Esophagus (tissue), 2 donors: ENCODE results near the gene PTGDS. TPM values are rescaled to one million over a fixed set of nuclear protein-coding genes. Genes with fewer than 3 reads are reported as not detected.

Experiments
- H3K27ac ChIP-seq, 2 donors: one replicate each; pipeline ENCODE4 v1.5.1; 2013; ENCODE audit warnings: low read depth in 2 of 2, mild to moderate bottlenecking in 2 of 2, inconsistent platforms in 1 of 2, low read length in 1 of 2, moderate library complexity in 1 of 2
- H3K27me3 ChIP-seq, 2 donors: one replicate each; pipeline ENCODE4 v1.6.1; 2013; ENCODE audit warnings: low read length in 2 of 2, control low read depth in 1 of 2, mild to moderate bottlenecking in 1 of 2; ENCODE audit not compliant: insufficient read depth in 2 of 2, control insufficient read depth in 1 of 2
- H3K36me3 ChIP-seq, 2 donors: one replicate each; pipeline ENCODE4 v1.6.1; 2013; ENCODE audit warnings: low read length in 1 of 2; ENCODE audit not compliant: control insufficient read depth in 2 of 2, insufficient read depth in 2 of 2
- H3K4me1 ChIP-seq, 2 donors: one replicate each; pipeline ENCODE4 v1.6.1; 2013; ENCODE audit warnings: low read length in 1 of 2; ENCODE audit not compliant: control insufficient read depth in 2 of 2, insufficient read depth in 2 of 2
- H3K4me3 ChIP-seq, 2 donors: one replicate each; pipeline ENCODE4 v1.5.1; 2013; ENCODE audit warnings: low read length in 2 of 2, mild to moderate bottlenecking in 2 of 2, low read depth in 1 of 2, moderate library complexity in 1 of 2
- H3K9me3 ChIP-seq, 2 donors: one replicate each; pipeline ENCODE4 v1.6.1; 2013; ENCODE audit warnings: mild to moderate bottlenecking in 2 of 2, low read depth in 1 of 2, low read length in 1 of 2, moderate library complexity in 1 of 2; ENCODE audit not compliant: control insufficient read depth in 2 of 2, insufficient read depth in 1 of 2
- WGBS, 2 donors: extraction: QIAGEN DNeasy Blood & Tissue Kit; methylation state at CpG; one replicate each; pipeline ENCODE4 v1.1.7; 2013; 5-methylcytosine and 5-hydroxymethylcytosine counted together
- polyA plus RNA-seq, 2 donors: library from polyadenylated mRNA; stranded (reverse); fragments of 200-250 nt; gene quantifications; one replicate each; pipeline ENCODE4 v1.2.3, GENCODE V29; 2013
- donor health status: healthy with polysubstance abuse.
- donor health status: Bipolar disorder and iron deficiency.

Gene PTGDS
- polyA plus RNA-seq, 2 donors = 18.4 to 42.3 TPM

DNA sequence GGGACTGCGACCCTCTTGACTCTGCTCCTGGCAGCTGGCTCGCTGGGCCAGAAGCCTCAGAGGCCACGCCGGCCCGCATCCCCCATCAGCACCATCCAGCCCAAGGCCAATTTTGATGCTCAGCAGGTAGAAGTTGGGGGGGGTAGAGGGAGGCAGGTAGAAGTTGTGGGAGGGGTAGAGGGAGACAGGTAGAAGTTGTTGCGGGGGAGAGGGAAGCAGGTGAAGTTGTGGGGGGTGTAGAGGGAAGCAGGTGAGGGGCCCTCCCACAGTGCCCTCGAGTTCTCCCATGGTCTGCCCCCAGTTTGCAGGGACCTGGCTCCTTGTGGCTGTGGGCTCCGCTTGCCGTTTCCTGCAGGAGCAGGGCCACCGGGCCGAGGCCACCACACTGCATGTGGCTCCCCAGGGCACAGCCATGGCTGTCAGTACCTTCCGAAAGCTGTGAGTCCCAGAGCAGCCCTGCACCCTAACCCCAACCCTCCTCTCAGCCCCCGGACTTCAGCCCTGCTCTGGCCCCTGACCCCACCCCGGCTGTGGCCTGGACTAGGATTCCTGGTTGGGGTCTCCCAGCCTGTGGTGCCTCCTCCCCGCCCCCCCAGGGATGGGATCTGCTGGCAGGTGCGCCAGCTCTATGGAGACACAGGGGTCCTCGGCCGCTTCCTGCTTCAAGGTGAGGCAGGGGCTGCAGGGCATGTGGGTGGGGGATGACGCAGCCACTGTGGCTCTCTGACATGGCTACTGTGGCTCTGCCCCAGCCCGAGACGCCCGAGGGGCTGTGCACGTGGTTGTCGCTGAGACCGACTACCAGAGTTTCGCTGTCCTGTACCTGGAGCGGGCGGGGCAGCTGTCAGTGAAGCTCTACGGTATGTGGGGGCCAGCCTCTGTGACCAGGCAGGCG is 31.7 kb upstream of the PTGDS start:
- no peaks in the 10 kb centered on the region for H3K27me3 ChIP-seq
- H3K27ac ChIP-seq = no peak overlapping the region
- H3K4me3 ChIP-seq = no peak overlapping the region
- H3K36me3 ChIP-seq = peaks cover 7 to 28% of the 10 kb centered on the region in 2 donors
- peaks cover 12 to 20% of the 10 kb centered on the region in 2 donors for H3K4me1 ChIP-seq
- no peaks in the 10 kb centered on the region for H3K9me3 ChIP-seq
- 79 to 80% methylated on average over 29 to 30 of the region's 30 CpGs for WGBS, 2 donors

DNA sequence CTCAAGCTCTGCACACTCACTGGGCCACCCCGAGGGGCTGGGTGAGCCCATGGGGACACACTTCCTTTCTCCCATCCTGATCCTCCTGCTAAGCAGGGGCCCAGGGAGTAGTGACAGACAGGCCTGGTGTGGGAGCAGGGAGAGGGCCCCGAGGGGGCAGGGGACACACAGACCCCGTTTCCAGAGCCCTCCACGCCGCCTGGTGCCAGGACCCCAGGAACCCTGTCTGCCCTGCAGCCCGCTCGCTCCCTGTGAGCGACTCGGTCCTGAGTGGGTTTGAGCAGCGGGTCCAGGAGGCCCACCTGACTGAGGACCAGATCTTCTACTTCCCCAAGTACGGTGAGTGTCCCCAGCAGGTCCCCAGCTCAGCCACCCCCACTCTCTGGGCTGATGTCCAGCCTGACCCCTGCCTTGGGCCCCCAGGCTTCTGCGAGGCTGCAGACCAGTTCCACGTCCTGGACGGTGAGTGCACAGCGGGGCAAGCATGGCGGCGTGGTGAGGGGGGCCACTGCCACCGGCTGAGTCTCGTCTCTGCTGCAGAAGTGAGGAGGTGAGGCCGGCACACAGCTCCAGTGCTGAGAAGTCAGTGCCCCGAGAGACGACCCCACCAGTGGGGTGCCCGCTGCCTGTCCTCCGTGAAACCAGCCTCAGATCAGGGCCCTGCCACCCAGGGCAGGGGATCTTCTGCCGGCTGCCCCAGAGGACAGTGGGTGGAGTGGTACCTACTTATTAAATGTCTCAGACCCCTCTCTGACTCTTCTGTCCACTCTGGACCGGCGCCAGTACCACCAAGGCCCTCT is 30.9 kb upstream of the PTGDS start:
- H3K36me3 ChIP-seq = peaks cover 4 to 19% of the 10 kb centered on the region in 2 donors
- peaks cover 12 to 20% of the 10 kb centered on the region in 2 donors for H3K4me1 ChIP-seq
- WGBS, 2 donors = 80 to 81% methylated on average over 27 of the region's 27 CpGs
- H3K27ac ChIP-seq = no peak overlapping the region
- H3K9me3 ChIP-seq = no peaks in the 10 kb centered on the region
- H3K4me3 ChIP-seq = no peak overlapping the region
- no peaks in the 10 kb centered on the region for H3K27me3 ChIP-seq

DNA sequence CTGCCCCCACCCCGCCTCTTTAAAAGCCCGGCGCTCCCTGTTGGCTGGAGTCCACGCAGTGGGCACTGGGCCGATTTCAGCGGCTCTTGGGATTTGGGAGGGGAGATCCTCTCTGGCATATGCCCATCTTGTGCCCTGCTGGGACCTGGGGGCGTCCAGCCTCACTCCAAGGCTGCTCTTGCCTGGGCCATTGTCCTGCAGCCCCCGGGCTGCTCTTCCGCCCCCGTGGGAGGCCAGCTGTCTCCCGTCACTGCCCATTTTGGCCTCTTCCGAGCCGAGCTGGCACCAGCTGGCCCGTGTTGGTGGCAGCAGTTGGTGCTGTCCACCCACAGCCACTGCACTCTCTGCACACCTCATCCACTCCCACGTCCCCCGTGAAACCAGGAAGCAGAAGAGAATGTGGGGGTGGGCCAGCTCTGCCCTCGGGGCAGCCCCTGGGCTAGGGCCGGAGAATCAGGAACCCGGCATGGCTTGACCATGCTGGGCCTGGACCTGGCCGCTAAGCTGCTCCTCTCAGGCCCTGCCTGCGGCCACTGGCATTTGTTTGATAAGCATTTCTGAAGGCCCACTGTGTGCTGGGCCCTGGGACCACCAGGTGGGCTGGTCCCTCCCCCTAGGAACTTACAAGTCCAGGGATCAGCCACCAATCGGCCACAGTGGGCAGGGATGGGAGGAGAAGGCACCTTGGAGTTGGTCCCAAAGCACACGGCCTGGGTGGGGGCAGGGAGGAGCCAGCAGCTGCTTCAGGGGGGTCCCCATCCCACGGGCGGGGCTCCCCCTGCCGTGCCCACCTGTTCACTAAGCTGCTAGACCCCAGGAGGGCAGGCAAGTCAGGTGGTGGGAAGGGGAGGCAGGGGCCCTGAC is 30.0 kb upstream of the PTGDS start:
- H3K27ac ChIP-seq = peak overlapping the region; percentile 47 to 73
- peaks cover 1 to 11% of the 10 kb centered on the region in 2 donors for H3K36me3 ChIP-seq
- WGBS, 2 donors = 49 to 54% methylated on average over 19 to 26 of the region's 26 CpGs
- H3K4me3 ChIP-seq = no peak overlapping the region
- no peaks in the 10 kb centered on the region for H3K27me3 ChIP-seq
- no peaks in the 10 kb centered on the region for H3K9me3 ChIP-seq
- peaks cover 12 to 19% of the 10 kb centered on the region in 2 donors for H3K4me1 ChIP-seq

DNA sequence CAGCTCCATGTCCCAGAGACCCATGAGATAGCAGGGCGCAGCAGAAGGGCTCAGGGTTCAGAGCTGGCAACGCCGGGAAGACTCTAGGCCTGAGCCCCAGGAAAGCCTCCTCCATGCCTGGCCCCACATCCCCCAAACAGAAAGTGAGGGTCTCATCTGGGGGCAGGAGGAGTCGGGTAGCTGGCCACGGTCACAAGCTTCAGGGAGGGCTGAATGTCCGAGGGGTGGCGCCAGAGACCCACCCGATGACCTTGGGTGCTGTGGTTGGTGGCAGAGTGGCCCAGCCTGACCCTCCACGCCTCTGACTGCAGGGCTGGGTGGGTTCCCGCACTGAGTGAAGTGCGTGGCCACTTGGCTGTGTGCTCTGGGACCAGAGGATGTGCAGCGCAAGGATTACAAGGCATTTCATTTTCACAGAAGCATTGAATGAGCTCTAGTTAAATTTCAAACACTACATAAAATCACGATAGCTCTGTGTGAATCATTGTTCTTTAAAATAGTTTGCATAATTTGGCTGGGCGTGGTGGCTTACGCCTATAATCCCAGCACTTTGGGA is 29.3 kb upstream of the PTGDS start:
- H3K27me3 ChIP-seq = no peaks in the 10 kb centered on the region
- no peaks in the 10 kb centered on the region for H3K9me3 ChIP-seq
- peaks cover 0 to 3% of the 10 kb centered on the region in 2 donors for H3K36me3 ChIP-seq
- peak overlapping the region; percentile 47 to 73 for H3K27ac ChIP-seq
- no peak overlapping the region for H3K4me3 ChIP-seq
- WGBS, 2 donors = 36 to 51% methylated on average over 13 to 15 of the region's 15 CpGs
- H3K4me1 ChIP-seq = peaks cover 8 to 11% of the 10 kb centered on the region in 2 donors

DNA sequence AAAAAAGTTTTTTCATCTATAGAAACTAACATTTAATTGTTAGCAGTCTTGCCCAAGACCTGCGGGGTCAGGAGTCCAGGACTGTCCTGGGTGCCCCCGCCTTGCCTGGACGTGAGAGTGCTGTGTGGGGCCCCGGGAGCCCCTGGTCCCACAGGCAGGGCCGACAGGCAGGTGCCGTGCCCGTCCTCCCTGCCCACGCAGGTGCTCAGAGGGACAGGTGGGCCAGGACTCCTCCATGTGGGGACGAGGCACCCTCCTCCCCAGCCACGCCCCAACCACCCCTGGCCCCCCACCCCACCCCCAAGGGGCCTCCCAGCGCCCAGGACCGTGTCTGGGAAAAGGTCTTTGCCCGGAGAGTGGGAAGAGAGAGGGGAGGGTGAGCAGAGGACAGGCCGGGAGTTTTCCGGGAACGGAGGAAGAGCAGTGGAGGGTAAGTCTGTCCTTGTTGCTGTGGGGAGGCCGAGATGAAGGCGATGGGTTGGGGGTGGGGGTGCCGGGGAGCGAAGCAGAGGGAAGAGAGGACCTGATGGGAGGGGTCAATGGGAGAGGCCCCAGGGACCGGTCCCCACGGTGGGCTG is 28.0 kb upstream of the PTGDS start:
- H3K27me3 ChIP-seq = no peaks in the 10 kb centered on the region
- no peaks in the 10 kb centered on the region for H3K9me3 ChIP-seq
- peak overlapping the region; percentile 56 to 65 for H3K4me3 ChIP-seq
- H3K27ac ChIP-seq = peak overlapping the region; percentile 95 to 96
- WGBS, 2 donors = 13 to 18% methylated on average over 17 to 22 of the region's 22 CpGs
- H3K4me1 ChIP-seq = peaks cover 3 to 7% of the 10 kb centered on the region in 2 donors
- H3K36me3 ChIP-seq = no peaks in the 10 kb centered on the region

DNA sequence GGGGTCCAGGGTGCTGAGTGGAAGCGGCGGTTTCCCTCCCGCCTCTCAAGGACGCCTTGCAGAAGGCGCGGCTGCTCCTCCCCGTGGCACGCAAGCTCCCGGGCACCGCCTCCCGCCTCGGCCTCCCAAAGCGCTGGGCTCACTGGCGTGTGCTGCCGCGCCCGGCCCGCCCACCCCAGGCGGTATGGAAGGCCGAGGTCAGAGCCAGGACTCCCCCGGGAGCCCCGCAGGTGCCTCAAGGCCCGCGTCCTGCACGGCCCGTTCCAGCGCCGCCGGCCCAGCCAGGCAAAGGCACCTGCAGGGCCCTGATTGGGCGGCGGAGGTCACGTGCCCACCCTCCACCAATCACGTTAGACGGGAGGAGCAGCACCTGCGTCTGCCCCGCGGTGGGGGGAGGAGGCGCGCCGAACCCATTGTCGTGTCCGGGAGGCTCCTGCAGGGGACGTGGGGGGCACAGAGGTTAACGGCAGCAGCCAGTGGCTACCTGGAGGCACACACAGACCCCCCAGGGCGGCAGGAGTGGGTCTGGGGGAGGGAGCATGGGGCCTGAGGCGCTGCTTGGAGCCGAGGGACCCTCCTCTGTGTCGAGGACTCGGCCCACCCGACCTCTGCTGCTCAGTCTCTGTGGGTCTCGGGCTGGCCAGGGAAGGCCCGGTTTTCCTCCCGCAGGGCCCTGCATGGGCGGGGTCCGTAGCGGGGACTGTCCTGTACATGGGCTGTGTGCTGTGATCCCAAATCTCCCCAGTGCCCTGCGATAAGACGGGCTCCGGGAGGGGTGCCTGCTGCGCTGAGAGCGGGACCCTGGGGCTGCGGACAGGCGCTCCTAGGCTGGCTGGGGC is 27.3 kb upstream of the PTGDS start:
- Histone ChIP-seq H3K9me3 (no peaks in the 10 kb centered on the region), H3K27ac (peak overlapping the region; percentile 95 to 96), H3K4me3 (peak overlapping the region; percentile 56 to 65), H3K36me3 (no peaks in the 10 kb centered on the region), H3K27me3 (no peaks in the 10 kb centered on the region), H3K4me1 (peaks cover 3 to 7% of the 10 kb centered on the region in 2 donors)
- 2% methylated on average over 48 to 63 of the region's 63 CpGs for WGBS, 2 donors

DNA sequence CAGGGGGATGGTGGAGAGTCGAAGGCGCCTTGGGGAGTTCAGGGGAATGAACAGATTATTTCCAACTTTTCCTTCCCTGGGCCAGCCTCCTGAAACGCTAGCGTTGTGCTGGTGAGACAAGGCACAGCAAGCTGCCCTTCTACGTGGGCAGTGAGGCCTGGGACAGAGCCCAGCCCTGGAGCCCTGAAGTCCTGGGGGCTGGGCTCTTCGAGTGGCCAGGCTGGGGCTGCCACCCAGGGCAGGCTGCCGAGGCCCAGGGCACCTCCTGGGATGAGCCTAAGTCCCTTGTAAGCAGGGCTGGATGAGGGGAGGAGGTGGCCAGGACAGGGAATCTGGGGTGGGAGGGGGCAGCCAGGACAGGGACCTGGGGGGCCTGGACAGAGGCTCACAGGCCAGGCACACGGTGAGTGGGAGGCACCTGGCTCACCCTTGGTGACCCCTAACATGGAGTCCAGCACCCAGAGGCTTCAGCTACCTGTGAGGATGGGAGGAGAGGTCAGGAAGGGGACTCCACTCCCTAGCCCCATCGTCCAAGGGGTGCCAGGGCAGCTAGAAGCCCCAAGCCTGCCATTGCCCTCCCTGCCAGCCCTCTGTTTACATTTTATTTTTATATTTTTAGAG is 26.5 kb upstream of the PTGDS start:
- Histone ChIP-seq H3K4me3 (peak overlapping the region; percentile 56 to 65), H3K27ac (peak overlapping the region; percentile 95 to 96), H3K9me3 (no peaks in the 10 kb centered on the region), H3K36me3 (no peaks in the 10 kb centered on the region), H3K27me3 (no peaks in the 10 kb centered on the region), H3K4me1 (peaks cover 3 to 7% of the 10 kb centered on the region in 2 donors)
- WGBS, 2 donors = 24 to 29% methylated on average over 9 of the region's 9 CpGs
